ENCODE data around the gene RBP7.
"Not testable (repeated sequence)": the region's sequence is repeated elsewhere in the genome, so short reads cannot be mapped to it uniquely, and the experiment has no call there.

The RBP7 gene

DNA sequence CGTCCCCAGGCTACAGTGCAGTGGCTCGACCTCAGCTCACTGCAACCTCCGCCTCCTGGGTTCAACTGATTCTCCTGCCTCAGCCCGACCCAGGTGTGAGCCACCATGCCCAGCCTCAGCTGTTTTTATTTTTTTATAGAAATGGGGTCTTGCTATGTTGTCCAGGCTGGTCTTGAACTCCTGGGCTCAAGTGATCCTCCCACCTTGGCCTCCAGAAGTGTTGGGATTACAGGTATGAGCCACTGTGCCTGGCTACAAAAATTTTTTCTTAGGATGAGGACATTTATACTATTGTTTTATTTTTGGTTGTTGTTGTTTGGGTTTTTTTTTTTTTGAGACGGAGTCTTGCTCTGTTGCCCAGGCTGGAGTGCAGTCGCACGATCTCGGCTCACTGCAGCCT lies 8.2 kb downstream of the RBP7 start:
- not testable (repeated sequence) for H3K27me3 ChIP-seq (ENCODE audit: control insufficient read depth, insufficient read depth, low read length)

DNA sequence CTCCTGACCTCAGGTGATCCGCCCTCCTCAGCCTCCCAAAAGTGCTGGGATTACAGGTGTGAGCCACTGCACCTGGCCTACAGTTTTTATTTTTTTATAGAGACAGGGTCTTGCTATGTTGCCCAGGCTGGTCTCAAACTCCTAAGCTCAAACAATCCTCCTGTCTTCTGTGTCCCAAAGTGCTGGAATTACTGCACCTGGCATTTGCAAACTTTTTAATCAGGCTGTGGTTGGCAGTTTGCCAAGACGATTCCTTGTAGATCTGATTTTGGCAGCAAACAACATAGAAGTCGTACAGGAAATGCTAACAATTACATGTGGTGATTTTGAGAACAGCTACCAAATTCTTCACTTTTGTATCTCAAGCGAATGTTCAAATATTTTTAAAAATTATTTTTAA lies 10.1 kb downstream of the RBP7 start:
- Histone ChIP-seq H3K36me3 (ENCODE audit: control insufficient read depth, low read depth, low read length) (no peaks in the 10 kb centered on the region), H3K4me3 (ENCODE audit: low read length) (no peak overlapping the region), H3K27me3 (ENCODE audit: control insufficient read depth, insufficient read depth, low read length) (no peaks in the 10 kb centered on the region), H3K9me3 (ENCODE audit: control insufficient read depth, low read depth, low read length) (no peaks in the 10 kb centered on the region), H3K4me1 (ENCODE audit: control insufficient read depth, low read depth, low read length) (no peaks in the 10 kb centered on the region), H3K27ac (ENCODE audit: low read length) (no peak overlapping the region), H3K9ac (ENCODE audit: low read length) (no peak overlapping the region)

More for the DNA sequence above, 8.2 kb downstream of the RBP7 start:
- not testable (repeated sequence) for H3K9ac ChIP-seq (ENCODE audit: low read length); H3K36me3 ChIP-seq (ENCODE audit: control insufficient read depth, low read depth, low read length); H3K9me3 ChIP-seq (ENCODE audit: control insufficient read depth, low read depth, low read length); H3K27ac ChIP-seq (ENCODE audit: low read length); H3K4me1 ChIP-seq (ENCODE audit: control insufficient read depth, low read depth, low read length); H3K4me3 ChIP-seq (ENCODE audit: low read length)

DNA sequence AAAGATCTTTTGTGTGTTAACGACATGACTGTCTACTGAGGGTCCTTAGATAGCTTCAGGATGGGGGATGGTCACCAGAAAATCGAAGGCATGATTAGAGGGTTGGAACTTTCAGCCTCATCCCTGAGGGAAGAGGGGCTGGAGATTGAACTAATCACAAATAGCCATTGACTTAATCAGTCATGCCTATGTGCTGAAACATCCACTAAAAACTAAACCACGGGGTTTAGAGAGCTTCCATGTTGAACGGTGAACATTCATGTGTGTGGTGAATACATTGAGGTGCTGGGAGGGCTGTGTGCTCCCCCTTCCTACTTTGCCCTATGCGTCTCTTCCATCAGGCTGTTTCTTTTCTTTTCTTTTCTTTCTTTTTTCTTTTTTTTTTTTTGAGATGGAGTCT lies 17.0 kb downstream of the RBP7 start:
- Histone ChIP-seq H3K9ac (ENCODE audit: low read length) (no peak overlapping the region), H3K27ac (ENCODE audit: low read length) (no peak overlapping the region), H3K36me3 (ENCODE audit: control insufficient read depth, low read depth, low read length) (no peaks in the 10 kb centered on the region), H3K9me3 (ENCODE audit: control insufficient read depth, low read depth, low read length) (no peaks in the 10 kb centered on the region), H3K4me3 (ENCODE audit: low read length) (no peak overlapping the region), H3K27me3 (ENCODE audit: control insufficient read depth, insufficient read depth, low read length) (no peaks in the 10 kb centered on the region), H3K4me1 (ENCODE audit: control insufficient read depth, low read depth, low read length) (no peaks in the 10 kb centered on the region)

DNA sequence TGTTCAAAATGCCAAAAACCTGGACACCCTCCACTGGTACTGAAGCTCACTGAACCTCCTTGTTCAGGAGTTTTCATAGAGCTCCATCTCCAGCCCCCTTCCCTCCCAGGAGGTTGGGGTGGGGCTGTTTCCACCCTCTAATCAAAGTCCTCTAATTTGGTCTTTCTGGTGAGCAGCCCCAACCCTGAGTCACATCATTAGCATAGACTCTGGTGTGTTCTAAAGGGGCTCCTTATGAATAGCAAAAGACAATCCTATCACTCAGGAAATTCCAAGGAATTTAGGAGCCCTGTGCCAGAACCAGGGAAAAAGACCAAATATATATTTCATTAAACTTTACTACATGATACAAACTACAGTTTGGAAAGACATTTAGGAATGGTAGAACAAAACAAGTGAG lies 22.5 kb downstream of the RBP7 start:
- no peak overlapping the region for H3K9ac ChIP-seq (ENCODE audit: low read length)
- no peaks in the 10 kb centered on the region for H3K4me1 ChIP-seq (ENCODE audit: control insufficient read depth, low read depth, low read length)
- H3K27me3 ChIP-seq (ENCODE audit: control insufficient read depth, insufficient read depth, low read length): no peaks in the 10 kb centered on the region
- no peak overlapping the region for H3K4me3 ChIP-seq (ENCODE audit: low read length)
- H3K9me3 ChIP-seq (ENCODE audit: control insufficient read depth, low read depth, low read length): no peaks in the 10 kb centered on the region
- no peaks in the 10 kb centered on the region for H3K36me3 ChIP-seq (ENCODE audit: control insufficient read depth, low read depth, low read length)
- no peak overlapping the region for H3K27ac ChIP-seq (ENCODE audit: low read length)

DNA sequence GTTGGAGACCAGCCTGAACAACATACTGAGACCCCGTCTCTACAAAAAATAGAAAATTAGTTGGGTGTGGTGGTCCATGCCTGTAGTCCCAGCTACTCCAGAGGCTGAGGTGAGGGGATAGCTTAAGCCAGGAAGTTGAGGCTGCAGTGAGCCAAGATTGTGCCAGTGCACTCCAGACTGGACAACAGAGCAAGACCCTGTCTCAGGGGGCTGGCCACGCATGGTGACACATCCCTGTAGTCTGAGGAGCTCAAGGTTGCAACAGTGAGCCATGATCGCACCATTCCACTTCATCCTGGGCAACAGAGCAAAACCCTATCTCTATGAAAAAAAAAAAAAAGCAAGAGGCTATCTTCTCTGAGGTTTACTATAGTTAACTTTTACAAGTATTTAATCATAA lies 23.1 kb downstream of the RBP7 start:
- H3K27me3 ChIP-seq (ENCODE audit: control insufficient read depth, insufficient read depth, low read length): no peaks in the 10 kb centered on the region
- no peaks in the 10 kb centered on the region for H3K9me3 ChIP-seq (ENCODE audit: control insufficient read depth, low read depth, low read length)
- no peaks in the 10 kb centered on the region for H3K36me3 ChIP-seq (ENCODE audit: control insufficient read depth, low read depth, low read length)
- H3K27ac ChIP-seq (ENCODE audit: low read length): no peak overlapping the region
- H3K4me1 ChIP-seq (ENCODE audit: control insufficient read depth, low read depth, low read length): no peaks in the 10 kb centered on the region
- no peak overlapping the region for H3K4me3 ChIP-seq (ENCODE audit: low read length)
- no peak overlapping the region for H3K9ac ChIP-seq (ENCODE audit: low read length)

DNA sequence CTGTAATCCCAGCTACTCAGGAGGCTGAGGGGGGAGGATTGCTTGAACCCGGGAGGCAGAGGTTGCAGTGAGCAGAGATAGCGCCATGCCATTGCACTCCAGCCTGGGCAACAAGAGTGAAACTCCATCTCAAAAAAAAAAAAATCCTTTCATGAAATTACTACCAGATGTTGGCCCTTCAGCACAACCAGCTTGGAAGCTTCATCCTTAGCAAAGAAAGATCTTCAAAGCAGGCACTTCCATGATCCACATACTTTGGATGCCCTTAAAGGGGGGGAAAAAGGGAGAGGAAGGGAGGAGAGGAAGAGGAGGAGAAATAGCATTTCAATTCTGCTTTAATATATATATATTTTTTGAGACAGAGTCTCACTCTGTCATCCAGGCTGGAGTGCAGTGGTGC lies 23.6 kb downstream of the RBP7 start:
- H3K4me1 ChIP-seq (ENCODE audit: control insufficient read depth, low read depth, low read length); H3K27me3 ChIP-seq (ENCODE audit: control insufficient read depth, insufficient read depth, low read length); H3K4me3 ChIP-seq (ENCODE audit: low read length); H3K36me3 ChIP-seq (ENCODE audit: control insufficient read depth, low read depth, low read length); H3K9ac ChIP-seq (ENCODE audit: low read length); H3K9me3 ChIP-seq (ENCODE audit: control insufficient read depth, low read depth, low read length); H3K27ac ChIP-seq (ENCODE audit: low read length): not testable (repeated sequence)

DNA sequence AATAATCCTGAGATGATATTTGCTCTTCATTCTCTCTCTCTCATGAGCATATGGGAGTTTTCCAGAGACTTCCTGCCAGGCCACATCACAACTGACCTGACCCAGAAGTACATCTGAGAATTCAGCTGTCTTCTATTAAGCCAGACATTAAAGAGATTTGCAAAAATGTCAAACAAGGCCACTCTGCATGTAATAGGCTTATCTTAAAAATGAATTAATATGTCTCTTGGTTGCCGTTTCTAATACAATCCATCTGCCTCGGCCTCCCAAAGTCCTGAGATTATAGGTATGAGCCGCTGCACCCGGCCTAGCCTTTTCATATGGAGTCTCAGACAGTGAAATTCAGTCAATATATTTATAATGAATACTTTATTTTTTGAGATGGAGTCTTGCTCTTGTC lies 25.0 kb downstream of the RBP7 start:
- not testable (repeated sequence) for H3K27me3 ChIP-seq (ENCODE audit: control insufficient read depth, insufficient read depth, low read length); H3K36me3 ChIP-seq (ENCODE audit: control insufficient read depth, low read depth, low read length); H3K27ac ChIP-seq (ENCODE audit: low read length); H3K9ac ChIP-seq (ENCODE audit: low read length); H3K4me3 ChIP-seq (ENCODE audit: low read length); H3K4me1 ChIP-seq (ENCODE audit: control insufficient read depth, low read depth, low read length); H3K9me3 ChIP-seq (ENCODE audit: control insufficient read depth, low read depth, low read length)

DNA sequence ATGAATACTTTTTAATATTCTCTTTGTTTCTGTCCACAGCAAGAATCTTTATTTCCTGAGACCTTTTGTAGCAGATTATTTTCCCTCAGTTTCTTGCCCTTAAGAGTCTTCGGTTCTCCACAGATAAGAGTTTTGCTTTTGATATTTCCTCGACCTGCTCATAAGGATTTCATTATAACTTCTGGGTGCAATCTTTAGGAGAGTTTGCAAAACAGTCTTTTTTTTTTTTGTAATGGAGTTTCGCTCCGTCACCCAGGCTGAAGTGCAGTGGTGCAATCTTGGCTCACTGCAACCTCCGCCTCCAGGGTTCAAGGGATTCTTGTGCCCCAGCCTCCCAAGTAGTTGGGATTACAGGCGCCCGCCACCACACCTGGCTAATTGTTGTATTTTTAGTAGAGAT lies 25.6 kb downstream of the RBP7 start:
- Histone ChIP-seq H3K9ac (ENCODE audit: low read length) (no peak overlapping the region), H3K9me3 (ENCODE audit: control insufficient read depth, low read depth, low read length) (no peaks in the 10 kb centered on the region), H3K4me1 (ENCODE audit: control insufficient read depth, low read depth, low read length) (no peaks in the 10 kb centered on the region), H3K27me3 (ENCODE audit: control insufficient read depth, insufficient read depth, low read length) (no peaks in the 10 kb centered on the region), H3K4me3 (ENCODE audit: low read length) (no peak overlapping the region), H3K27ac (ENCODE audit: low read length) (no peak overlapping the region), H3K36me3 (ENCODE audit: control insufficient read depth, low read depth, low read length) (no peaks in the 10 kb centered on the region)

DNA sequence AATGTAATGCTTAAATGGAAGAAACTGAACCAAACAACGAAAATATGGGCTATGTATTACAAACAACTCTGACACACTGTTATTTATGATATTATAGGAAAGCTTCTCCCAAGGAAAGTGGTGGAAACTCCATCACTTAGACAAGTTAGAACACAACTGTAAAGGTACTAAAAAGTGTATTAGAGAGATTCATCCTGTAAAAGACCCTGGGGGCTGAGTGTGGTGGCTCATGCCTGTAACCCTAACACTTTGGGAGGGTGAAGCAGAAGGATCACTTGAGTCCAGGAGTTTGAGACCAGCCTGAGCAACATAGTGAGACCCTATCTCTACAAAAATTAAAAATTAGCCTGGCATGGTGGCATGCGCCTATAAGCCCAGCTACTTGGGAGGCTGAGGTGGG lies 28.3 kb downstream of the RBP7 start:
- H3K4me3 ChIP-seq (ENCODE audit: low read length): no peak overlapping the region
- H3K4me1 ChIP-seq (ENCODE audit: control insufficient read depth, low read depth, low read length): no peaks in the 10 kb centered on the region
- H3K9ac ChIP-seq (ENCODE audit: low read length): no peak overlapping the region
- H3K36me3 ChIP-seq (ENCODE audit: control insufficient read depth, low read depth, low read length): no peaks in the 10 kb centered on the region
- H3K27ac ChIP-seq (ENCODE audit: low read length): no peak overlapping the region
- H3K27me3 ChIP-seq (ENCODE audit: control insufficient read depth, insufficient read depth, low read length): no peaks in the 10 kb centered on the region
- H3K9me3 ChIP-seq (ENCODE audit: control insufficient read depth, low read depth, low read length): no peaks in the 10 kb centered on the region

DNA sequence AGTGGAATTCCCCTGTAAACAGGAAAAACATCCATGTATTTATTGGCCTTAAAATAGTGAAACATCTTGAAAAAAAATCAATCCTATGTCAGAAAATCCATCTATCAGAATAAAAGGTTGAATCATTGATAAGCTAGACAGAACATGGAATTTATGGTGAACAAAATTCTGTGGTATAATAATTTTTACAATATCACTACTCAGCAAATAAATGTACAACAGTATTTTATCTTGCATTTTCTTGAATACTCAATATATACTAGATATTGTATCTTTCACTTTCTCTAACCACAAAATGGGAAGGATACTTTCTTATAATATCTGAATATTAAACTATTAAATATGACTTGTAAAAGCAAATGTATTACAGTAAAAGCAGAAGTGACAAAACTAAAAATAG lies 30.0 kb downstream of the RBP7 start:
- Histone ChIP-seq H3K36me3 (ENCODE audit: control insufficient read depth, low read depth, low read length) (no peaks in the 10 kb centered on the region), H3K9me3 (ENCODE audit: control insufficient read depth, low read depth, low read length) (no peaks in the 10 kb centered on the region), H3K27me3 (ENCODE audit: control insufficient read depth, insufficient read depth, low read length) (no peaks in the 10 kb centered on the region), H3K4me1 (ENCODE audit: control insufficient read depth, low read depth, low read length) (no peaks in the 10 kb centered on the region), H3K4me3 (ENCODE audit: low read length) (no peak overlapping the region), H3K9ac (ENCODE audit: low read length) (no peak overlapping the region), H3K27ac (ENCODE audit: low read length) (no peak overlapping the region)

DNA sequence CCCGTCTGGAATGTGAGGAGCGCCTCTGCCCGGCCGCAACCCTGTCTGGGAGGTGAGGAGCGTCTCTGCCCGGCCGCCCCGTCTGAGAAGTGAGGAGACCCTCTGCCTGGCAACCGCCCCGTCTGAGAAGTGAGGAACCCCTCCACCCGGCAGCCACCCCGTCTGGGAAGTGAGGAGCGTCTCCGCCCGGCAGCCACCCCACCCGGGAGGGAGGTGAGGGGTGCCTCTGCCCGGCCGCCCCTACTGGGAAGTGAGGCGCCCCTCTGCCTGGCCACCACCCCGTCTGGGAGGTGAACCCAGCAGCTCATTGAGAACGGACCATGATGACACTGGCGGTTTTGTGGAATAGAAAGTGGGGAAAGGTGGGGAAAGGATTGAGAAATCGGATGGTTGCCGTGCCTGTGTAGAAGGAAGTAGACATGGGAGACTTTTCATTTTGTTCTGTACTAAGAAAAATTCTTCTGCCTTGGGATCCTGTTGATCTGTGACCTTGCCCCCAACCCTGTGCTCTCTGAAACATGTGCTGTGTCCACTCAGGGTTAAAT lies 32.0 kb downstream of the RBP7 start:
- H3K9me3 ChIP-seq (ENCODE audit: control insufficient read depth, low read depth, low read length); H3K9ac ChIP-seq (ENCODE audit: low read length); H3K4me1 ChIP-seq (ENCODE audit: control insufficient read depth, low read depth, low read length); H3K4me3 ChIP-seq (ENCODE audit: low read length); H3K27me3 ChIP-seq (ENCODE audit: control insufficient read depth, insufficient read depth, low read length); H3K27ac ChIP-seq (ENCODE audit: low read length); H3K36me3 ChIP-seq (ENCODE audit: control insufficient read depth, low read depth, low read length): not testable (repeated sequence)

DNA sequence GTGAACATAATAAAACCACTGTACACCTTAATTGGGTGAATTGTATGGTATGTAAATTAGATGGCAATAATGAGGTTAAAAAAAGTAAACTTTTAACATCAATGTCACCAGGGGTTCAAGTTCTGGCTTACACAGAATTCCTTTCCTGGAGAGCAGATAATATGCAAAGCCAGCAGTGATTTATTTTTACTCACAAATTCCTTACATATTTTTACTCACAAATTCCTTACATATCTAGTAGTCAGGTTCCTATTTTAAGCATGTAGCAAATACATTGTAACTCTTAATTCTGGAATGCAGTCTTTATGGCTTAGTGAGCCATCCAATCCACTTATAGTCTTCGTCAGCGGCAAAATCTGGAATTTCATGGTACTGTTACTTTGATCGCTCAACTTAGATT lies 34.4 kb downstream of the RBP7 start:
- Histone ChIP-seq H3K4me1 (ENCODE audit: control insufficient read depth, low read depth, low read length) (peaks cover 8% of the 10 kb centered on the region), H3K9me3 (ENCODE audit: control insufficient read depth, low read depth, low read length) (no peaks in the 10 kb centered on the region), H3K27ac (ENCODE audit: low read length) (no peak overlapping the region), H3K9ac (ENCODE audit: low read length) (no peak overlapping the region), H3K36me3 (ENCODE audit: control insufficient read depth, low read depth, low read length) (no peaks in the 10 kb centered on the region), H3K4me3 (ENCODE audit: low read length) (no peak overlapping the region), H3K27me3 (ENCODE audit: control insufficient read depth, insufficient read depth, low read length) (no peaks in the 10 kb centered on the region)
